HG03103 (cell line): Measurements from ENCODE around the gene ACACB.
A peak's percentile ranks its signal among the peaks of the same experiment; 100 is the strongest.

Experiments used
- ATAC-seq: cut with Tn5 transposase; IDR thresholded peaks from one replicate; pipeline ENCODE4 v1.9.1; 2021; ENCODE audit warnings: low read depth; ENCODE audit not compliant: unreplicated experiment

Gene ACACB

GRCh38 chr12:109115758-109116610, at the start of gene ACACB:
TSS of gene ACACB (plus strand) at chr12:109116587. CDS start at chr12:109139406, 22,819 bp downstream.
- no peak for ATAC-seq

GRCh38 chr12:109069307-109070271, 46.8 kb upstream of the ACACB start:
- ATAC-seq: no peak

- ATAC-seq: no peak
Observed at GRCh38 chr12:109074866-109075265, 41.5 kb upstream of the ACACB start.

GRCh38 chr12:109082751-109083150, 33.6 kb upstream of the ACACB start:
- no peak for ATAC-seq

GRCh38 chr12:109084425-109084824, 32.0 kb upstream of the ACACB start:
- no peak for ATAC-seq

- no peak for ATAC-seq
Observed at GRCh38 chr12:109085590-109085989, 30.8 kb upstream of the ACACB start.

- no peak for ATAC-seq
Observed at GRCh38 chr12:109087250-109087649, 29.1 kb upstream of the ACACB start.

- ATAC-seq: no peak
Observed at GRCh38 chr12:109088818-109089217, 27.6 kb upstream of the ACACB start.

GRCh38 chr12:109089683-109090082, 26.7 kb upstream of the ACACB start:
- no peak for ATAC-seq

- no peak for ATAC-seq
Observed at GRCh38 chr12:109092497-109093021, 23.8 kb upstream of the ACACB start.

- peak; percentile 59 for ATAC-seq
Observed at GRCh38 chr12:109093022-109093918, 23.1 kb upstream of the ACACB start, which contains the start of gene ALKBH2. TSS of gene ALKBH2 (minus strand) at chr12:109093472. CDS start at chr12:109092786, 686 bp downstream.

- ATAC-seq: no peak
Observed at GRCh38 chr12:109097140-109097434, 19.3 kb upstream of the ACACB start.

GRCh38 chr12:109097435-109098182, 18.8 kb upstream of the ACACB start, which contains the start of gene UNG:
TSS of gene UNG (plus strand) at chr12:109097597. CDS start at chr12:109097680, 83 bp downstream.
- ATAC-seq: peak; percentile 81

- peak; percentile 13 for ATAC-seq
Observed at GRCh38 chr12:109098183-109098604, 18.2 kb upstream of the ACACB start.

- ATAC-seq: no peak
Observed at GRCh38 chr12:109098651-109099050, 17.7 kb upstream of the ACACB start.

GRCh38 chr12:109099431-109100020, 16.9 kb upstream of the ACACB start:
- no peak for ATAC-seq

GRCh38 chr12:109100741-109101140, 15.6 kb upstream of the ACACB start:
- no peak for ATAC-seq

- ATAC-seq: no peak
Observed at GRCh38 chr12:109102491-109102890, 13.9 kb upstream of the ACACB start.

GRCh38 chr12:109105176-109105575, 11.2 kb upstream of the ACACB start:
- no peak for ATAC-seq
